ENCODE results near the gene RHOJ. TPM values are rescaled to one million over a fixed set of nuclear protein-coding genes. Genes with fewer than 3 reads are reported as not detected.

The RHOJ gene
- total RNA-seq, 2 donors from 2014 or later, result not detected

GRCh38 chr14:63193236-63193635 lies 11.0 kb upstream of the RHOJ start:
- H3K9ac ChIP-seq (ENCODE audit: extremely low read depth, low read length, poor library complexity, severe bottlenecking), result no peak overlapping the region
- peaks cover 5% of the 10 kb centered on the region for H3K9me3 ChIP-seq (ENCODE audit: control insufficient read depth, low read length)
- 95% methylated on average over 2 of the region's 2 CpGs; no CpG with 5 or more reads in 1 of the 2 experiments for WGBS, 2 experiments (ENCODE audit: insufficient coverage in 1 of 2, insufficient read length in 1 of 2)
- DNase-seq, result no peak
- H3K9me3 Mint-ChIP-seq, result peaks cover 23% of the 10 kb centered on the region
- H3K36me3 Mint-ChIP-seq (ENCODE audit: low read depth), result peaks cover 5% of the 10 kb centered on the region
- no peak overlapping the region for H3K27ac ChIP-seq (ENCODE audit: low read depth, low read length)
- H3K4me1 Mint-ChIP-seq, result no peaks in the 10 kb centered on the region
- H3K27ac Mint-ChIP-seq, result no peak overlapping the region
- H3K4me3 ChIP-seq (ENCODE audit: low read length), result no peak overlapping the region
- H3K36me3 ChIP-seq (ENCODE audit: control insufficient read depth, insufficient read depth, low read length), result no peaks in the 10 kb centered on the region
- H3K4me1 ChIP-seq (ENCODE audit: control insufficient read depth, insufficient read depth, low read length), result no peaks in the 10 kb centered on the region
- no peak overlapping the region for H3K4me3 Mint-ChIP-seq
- no peaks in the 10 kb centered on the region for H3K27me3 Mint-ChIP-seq (ENCODE audit: insufficient read depth)
- no peaks in the 10 kb centered on the region for H3K27me3 ChIP-seq (ENCODE audit: control insufficient read depth, insufficient read depth, low read length, poor library complexity, severe bottlenecking)
- TF ChIP-seq CTCF (conservative IDR thresholded peaks at IDR 0.05), result no peak

GRCh38 chr14:63200035-63200740 lies 4.1 kb upstream of the RHOJ start:
- Mint-ChIP-seq H3K4me3 (no peak overlapping the region), H3K9me3 (peaks cover 9% of the 10 kb centered on the region), H3K27ac (no peak overlapping the region), H3K27me3 (ENCODE audit: insufficient read depth) (peaks cover 5% of the 10 kb centered on the region), H3K4me1 (no peaks in the 10 kb centered on the region), H3K36me3 (ENCODE audit: low read depth) (peaks cover 3% of the 10 kb centered on the region)
- Histone ChIP-seq H3K9me3 (ENCODE audit: control insufficient read depth, low read length) (no peaks in the 10 kb centered on the region), H3K27me3 (ENCODE audit: control insufficient read depth, insufficient read depth, low read length, poor library complexity, severe bottlenecking) (no peaks in the 10 kb centered on the region), H3K4me1 (ENCODE audit: control insufficient read depth, insufficient read depth, low read length) (peaks cover 5% of the 10 kb centered on the region), H3K4me3 (ENCODE audit: low read length) (no peak overlapping the region), H3K36me3 (ENCODE audit: control insufficient read depth, insufficient read depth, low read length) (no peaks in the 10 kb centered on the region), H3K27ac (ENCODE audit: low read depth, low read length) (no peak overlapping the region), H3K9ac (ENCODE audit: extremely low read depth, low read length, poor library complexity, severe bottlenecking) (no peak overlapping the region)
- WGBS, 2 experiments (ENCODE audit: insufficient coverage in 1 of 2, insufficient read length in 1 of 2), result 92 to 95% methylated on average over 5 of the region's 5 CpGs
- TF ChIP-seq CTCF (conservative IDR thresholded peaks at IDR 0.05), result no peak
- DNase-seq, result no peak

- peaks cover 4% of the 10 kb centered on the region for H3K9me3 Mint-ChIP-seq
- H3K27ac Mint-ChIP-seq, result no peak overlapping the region
- H3K27me3 Mint-ChIP-seq (ENCODE audit: insufficient read depth), result peaks cover 5% of the 10 kb centered on the region
- H3K4me1 ChIP-seq (ENCODE audit: control insufficient read depth, insufficient read depth, low read length), result peaks cover 5% of the 10 kb centered on the region
- no peaks in the 10 kb centered on the region for H3K27me3 ChIP-seq (ENCODE audit: control insufficient read depth, insufficient read depth, low read length, poor library complexity, severe bottlenecking)
- H3K36me3 ChIP-seq (ENCODE audit: control insufficient read depth, insufficient read depth, low read length), result no peaks in the 10 kb centered on the region
- H3K9ac ChIP-seq (ENCODE audit: extremely low read depth, low read length, poor library complexity, severe bottlenecking), result no peak overlapping the region
- no peak for DNase-seq
- H3K9me3 ChIP-seq (ENCODE audit: control insufficient read depth, low read length), result no peaks in the 10 kb centered on the region
- TF ChIP-seq CTCF (conservative IDR thresholded peaks at IDR 0.05), result no peak
- H3K36me3 Mint-ChIP-seq (ENCODE audit: low read depth), result no peaks in the 10 kb centered on the region
- no peak overlapping the region for H3K4me3 ChIP-seq (ENCODE audit: low read length)
- H3K4me1 Mint-ChIP-seq, result no peaks in the 10 kb centered on the region
- H3K4me3 Mint-ChIP-seq, result no peak overlapping the region
- H3K27ac ChIP-seq (ENCODE audit: low read depth, low read length), result no peak overlapping the region
These were observed 3.5 kb upstream of the RHOJ start for GRCh38 chr14:63200767-63201166.
